Measurements from ENCODE around the gene RYR2.

- no peak for TF ChIP-seq POLR2A (IDR thresholded peaks at IDR 0.05)
- TF ChIP-seq CTCF (IDR thresholded peaks at IDR 0.05) = no peak
These were observed 592.9 kb downstream of the RYR2 start for GRCh38 chr1:237634922-237635321.

Measured in heart left ventricle (tissue), 13 donors.